Activated T-cell treated with anti-CD3 and anti-CD28 coated beads for 4 hours (primary cell): ENCODE data around the gene CAMK2D.
A peak's percentile ranks its signal among the peaks of the same experiment; 100 is the strongest.

Experiments
- DNase-seq: peaks from one replicate; pipeline ENCODE4 v3.0.0-alpha.2; 2020

CAMK2D gene

DNA sequence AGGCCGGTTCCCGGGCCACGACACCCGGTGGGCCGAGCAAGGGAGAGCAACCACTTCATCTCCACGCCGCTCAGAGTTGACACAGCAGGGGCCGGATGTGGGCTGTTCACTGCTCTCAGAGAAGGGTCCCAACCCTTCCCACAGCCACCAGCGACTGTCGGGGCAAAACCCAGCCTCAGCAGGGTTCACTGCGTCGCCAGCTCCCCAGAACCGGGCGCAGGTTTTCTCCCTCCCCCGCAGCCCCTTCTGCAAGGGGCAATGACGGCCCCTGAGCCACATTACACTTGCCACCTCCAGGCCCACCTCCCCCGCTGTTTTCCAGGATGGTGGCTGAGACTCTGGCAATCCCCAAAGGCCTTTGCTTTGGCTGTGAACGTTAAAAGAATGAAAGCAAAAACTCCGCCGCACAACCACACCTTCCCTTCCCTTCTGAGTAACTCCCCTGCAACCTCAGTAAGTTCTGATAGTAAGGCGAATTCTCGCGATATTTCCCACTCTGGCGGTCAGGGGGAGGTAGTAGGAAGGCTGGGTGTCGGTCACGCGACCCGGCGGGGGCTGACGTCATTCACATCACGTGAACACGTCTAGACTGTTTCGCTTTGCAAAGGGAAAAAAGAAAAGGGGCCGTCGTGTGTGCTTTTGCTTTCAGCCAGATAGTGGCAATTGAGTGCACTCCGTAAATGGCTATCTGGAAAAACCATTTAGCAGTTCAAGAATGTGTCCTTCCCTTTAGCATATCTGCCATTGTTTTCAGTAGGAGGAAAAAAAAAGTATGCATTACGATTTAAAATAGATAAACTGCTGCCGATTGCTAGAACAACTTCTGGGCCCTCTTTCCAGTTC lies 869 bp upstream of the CAMK2D start:
- DNase-seq, result peak; percentile 99

GRCh38 chr4:113760795-113761619 lies 531 bp downstream of the CAMK2D start:
- peak; percentile 33 for DNase-seq

- peak; percentile 7 for DNase-seq
Measured at GRCh38 chr4:113760094-113760794, 1.3 kb downstream of the CAMK2D start.

DNA sequence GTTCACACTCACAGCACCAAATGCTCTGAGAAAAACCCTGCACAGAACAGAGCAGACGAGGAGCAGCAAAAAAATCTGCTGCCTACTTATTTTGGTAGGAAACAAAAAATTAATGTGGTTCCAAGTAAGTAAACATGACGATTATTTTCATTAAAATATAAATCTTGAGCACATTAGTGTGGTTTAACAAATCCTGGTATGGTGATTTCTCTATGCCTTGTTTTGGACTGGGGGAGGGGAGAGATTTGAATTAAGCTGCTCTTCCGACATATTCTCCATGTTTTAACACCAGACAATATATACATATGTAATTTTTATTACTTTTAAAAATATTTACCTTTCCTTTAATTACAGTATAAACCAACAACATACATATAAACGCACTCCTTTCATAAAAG lies 1.8 kb downstream of the CAMK2D start:
- DNase-seq, result no peak

DNA sequence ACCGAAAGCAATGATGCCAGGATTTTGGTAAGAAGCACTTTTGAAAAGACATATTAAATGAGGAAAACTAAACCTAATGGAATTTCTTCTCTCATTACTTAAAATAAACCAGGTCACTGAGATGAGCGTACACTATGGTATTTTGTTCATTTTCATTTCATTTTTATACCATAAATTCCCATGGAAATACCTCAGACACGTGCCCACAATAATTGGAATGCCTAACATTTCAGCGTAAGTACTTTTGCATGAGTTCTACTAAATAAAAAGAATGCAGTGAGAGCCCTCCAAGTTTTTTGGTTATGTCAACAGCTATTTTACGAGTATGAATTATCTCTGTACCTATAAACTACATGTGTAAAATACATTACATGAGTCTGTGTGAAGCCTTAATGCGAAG lies 3.2 kb downstream of the CAMK2D start:
- DNase-seq, result no peak

DNA sequence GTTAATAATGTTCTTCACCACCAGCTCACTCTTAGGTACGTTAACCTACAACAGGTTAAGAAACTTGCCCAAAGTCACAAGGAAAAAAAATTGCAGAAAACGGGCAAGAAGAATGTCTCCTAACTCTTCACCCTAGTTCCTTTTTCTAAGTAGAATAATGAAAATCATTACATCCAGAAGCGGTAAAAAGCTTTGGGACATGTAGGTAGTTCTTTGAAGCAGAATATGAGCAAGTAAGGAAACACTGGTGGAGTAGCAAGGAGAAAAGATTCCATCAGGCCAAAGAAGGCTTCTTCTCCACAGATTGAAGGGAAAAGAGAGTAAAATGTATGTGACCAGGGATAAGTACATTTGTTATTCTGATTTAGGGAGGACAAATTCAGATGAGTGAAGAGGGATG lies 4.1 kb downstream of the CAMK2D start:
- no peak for DNase-seq

- DNase-seq, result no peak
Measured at GRCh38 chr4:113756005-113756410, 5.5 kb downstream of the CAMK2D start.

- no peak for DNase-seq
Measured at GRCh38 chr4:113750734-113751133, 10.8 kb downstream of the CAMK2D start.

GRCh38 chr4:113750296-113750695 lies 11.2 kb downstream of the CAMK2D start:
- DNase-seq, result no peak

DNA sequence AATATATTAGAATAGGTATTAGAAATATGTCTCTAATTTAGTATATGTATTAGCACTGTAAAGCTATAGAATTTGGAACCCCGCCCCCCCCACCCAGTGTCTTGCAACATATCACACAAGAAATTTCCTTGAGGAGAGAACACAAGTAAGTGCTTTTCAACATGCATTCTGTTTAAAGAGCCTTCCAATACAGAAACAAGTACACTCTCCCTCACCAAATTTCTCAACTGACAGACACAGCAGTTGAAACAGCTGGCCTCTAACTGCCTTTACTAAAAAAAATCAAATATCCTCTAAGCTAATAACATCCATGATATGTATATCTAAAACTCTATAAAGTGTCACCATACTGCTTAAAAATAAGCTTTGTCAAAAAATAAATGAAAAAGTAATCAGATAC lies 12.4 kb downstream of the CAMK2D start:
- DNase-seq, result no peak

DNA sequence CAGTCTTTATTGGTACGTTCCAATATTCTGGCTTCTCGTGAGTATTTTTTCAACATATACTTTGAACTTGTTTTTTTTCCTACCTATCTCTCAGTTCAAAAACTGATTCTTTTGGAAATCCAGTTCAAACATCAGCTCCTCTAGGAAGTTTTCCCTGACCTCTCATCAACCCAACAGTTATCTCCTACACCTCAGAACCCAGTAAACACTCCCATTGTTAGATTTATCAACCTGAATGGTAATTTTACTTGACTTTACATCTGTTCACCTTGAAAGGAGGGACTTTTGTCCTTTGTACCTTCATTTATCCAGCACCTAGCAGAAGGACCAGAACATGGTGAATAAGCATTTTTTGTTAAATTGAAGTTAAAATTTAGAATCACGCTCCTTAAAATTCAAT lies 13.6 kb downstream of the CAMK2D start:
- DNase-seq, result no peak

DNA sequence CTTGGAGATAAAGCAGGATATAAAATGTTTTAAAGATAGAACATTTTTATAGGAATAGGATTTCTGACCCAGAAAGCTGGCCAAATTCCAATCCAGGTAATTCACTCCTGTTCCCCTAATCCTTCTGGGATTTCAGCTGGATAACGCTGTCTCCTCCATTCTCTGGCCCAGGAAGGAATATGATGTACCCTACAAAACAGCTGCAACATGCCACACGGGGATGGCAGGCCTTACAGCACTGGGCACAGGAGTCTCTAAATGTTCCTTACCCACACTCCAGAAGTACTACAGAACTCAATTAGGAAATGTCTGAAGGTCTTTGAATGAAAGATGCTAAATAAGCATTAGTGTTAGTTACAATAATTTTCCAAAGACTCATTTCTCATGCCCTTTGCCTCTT lies 15.8 kb downstream of the CAMK2D start:
- no peak for DNase-seq

DNA sequence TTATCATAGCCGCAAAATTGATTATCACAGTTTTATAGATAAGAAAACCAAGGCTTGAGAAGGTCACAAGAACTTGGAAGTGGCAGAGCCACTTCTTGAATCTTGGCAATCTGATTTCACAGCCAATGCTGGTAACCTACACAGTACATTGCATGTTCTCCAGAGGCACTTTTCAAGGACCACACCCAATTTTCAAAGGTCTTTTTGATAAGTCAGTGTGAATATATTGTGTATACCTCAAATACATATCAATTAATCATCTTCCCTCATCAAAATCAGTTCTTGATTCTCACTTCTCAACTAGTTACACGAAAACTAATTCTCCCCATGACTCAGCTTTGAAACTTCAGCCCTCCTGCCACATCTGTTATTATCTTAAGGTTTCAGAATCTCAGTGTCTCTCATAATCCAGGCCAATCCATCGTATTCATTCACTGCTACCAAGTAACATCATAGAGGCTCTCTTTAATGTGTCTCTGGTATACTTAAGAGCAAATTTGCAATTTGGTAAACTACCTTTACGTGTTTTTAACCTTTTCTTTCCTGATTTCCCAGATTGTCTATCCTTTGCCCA lies 16.8 kb downstream of the CAMK2D start:
- no peak for DNase-seq

DNA sequence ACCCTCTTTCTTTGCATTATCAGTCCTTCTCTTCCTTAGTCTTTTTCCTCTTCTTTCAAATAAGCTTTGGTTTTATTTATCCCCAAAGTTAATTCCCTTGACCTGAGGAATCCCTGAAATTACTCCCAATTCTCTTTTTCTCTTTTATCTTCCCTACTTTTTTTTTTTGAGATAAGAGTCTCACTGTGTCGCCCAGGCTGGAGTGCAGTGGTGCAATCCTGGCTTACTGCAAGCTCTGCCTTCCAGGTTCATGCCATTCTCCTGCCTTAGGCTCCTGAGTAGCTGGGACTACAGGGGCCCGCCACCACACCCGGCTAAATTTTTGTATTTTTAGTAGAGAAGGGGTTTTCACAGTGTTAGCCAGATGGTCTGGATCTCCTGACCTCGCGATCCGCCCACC lies 17.8 kb downstream of the CAMK2D start:
- no peak for DNase-seq

GRCh38 chr4:113742643-113743042 lies 18.9 kb downstream of the CAMK2D start:
- DNase-seq, result no peak

DNA sequence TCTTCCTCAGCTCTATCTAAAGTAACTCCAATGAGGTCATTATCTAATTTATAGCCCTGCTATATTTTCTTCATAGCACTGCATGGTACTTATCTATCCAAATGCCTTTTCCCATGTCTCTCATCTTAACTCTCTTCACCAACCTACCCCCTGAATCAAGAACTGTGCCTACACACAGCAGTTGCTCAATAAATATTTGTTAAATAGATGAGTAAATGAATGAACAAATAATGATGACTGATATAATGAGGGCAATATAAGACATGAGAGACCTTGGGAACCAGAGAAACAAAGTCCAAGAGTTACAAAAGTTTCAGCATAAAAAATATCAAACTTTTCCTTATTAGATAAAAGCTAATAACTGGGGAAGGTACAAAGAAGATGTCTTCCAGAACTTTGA lies 19.6 kb downstream of the CAMK2D start:
- DNase-seq, result no peak

- no peak for DNase-seq
Measured at GRCh38 chr4:113740857-113741379, 20.6 kb downstream of the CAMK2D start.

- no peak for DNase-seq
Measured at GRCh38 chr4:113739197-113739596, 22.3 kb downstream of the CAMK2D start.

DNA sequence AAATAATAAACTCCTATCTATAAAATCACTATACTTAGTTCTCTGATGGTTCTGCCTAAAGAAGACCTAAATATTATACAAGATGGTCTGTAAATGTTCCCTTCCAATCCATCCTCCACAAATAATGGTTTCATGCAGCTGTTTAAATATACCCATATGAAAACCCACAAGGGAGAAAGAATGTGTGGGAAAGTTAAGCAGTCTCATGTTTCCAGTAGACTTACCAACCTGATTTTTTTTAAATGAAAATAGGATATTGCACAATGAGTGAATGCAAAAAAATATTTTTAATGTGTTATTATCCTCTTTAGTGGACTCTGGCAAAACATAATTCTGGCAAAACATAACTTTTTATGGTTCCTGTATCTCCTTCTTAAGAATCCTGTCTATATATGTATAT lies 23.3 kb downstream of the CAMK2D start:
- DNase-seq, result no peak

DNA sequence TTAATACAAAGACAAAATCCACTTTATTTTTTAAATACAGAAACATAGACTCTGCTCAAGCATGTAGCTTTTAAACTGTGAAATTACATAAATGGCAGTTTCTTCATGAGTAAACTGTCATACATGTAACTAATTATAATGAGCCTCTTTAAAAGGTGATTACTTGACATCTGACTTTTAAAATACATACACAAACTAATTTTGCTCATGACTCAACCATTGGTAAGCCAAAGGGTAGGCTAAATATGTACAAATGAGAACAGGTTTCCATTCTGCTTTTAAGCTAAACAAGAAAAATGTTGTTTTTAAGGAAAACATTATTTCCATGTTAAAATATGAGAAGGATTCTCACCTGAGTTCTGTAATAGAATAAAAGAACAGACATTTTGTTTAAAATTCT lies 27.9 kb downstream of the CAMK2D start:
- DNase-seq, result no peak

GRCh38 chr4:113732967-113733527 lies 28.5 kb downstream of the CAMK2D start:
- no peak for DNase-seq

GRCh38 chr4:113730467-113731216 lies 30.9 kb downstream of the CAMK2D start:
- no peak for DNase-seq
